ENCODE measurements around the gene CTRB1. TPM values are rescaled to one million over a fixed set of nuclear protein-coding genes. Genes with fewer than 3 reads are reported as not detected.

CTRB1 gene
- total RNA-seq, 1 donor from 2014 or later: not detected

- H3K27ac ChIP-seq: peak overlapping the region; percentile 88
- peaks cover 0 to 16% of the 10 kb centered on the region in 2 donors for H3K36me3 ChIP-seq
- H3K9me3 ChIP-seq: no peaks in the 10 kb centered on the region
- H3K27me3 ChIP-seq: no peaks in the 10 kb centered on the region
- H3K4me1 ChIP-seq: peaks cover 75% of the 10 kb centered on the region
- TF ChIP-seq, protein P1, sequence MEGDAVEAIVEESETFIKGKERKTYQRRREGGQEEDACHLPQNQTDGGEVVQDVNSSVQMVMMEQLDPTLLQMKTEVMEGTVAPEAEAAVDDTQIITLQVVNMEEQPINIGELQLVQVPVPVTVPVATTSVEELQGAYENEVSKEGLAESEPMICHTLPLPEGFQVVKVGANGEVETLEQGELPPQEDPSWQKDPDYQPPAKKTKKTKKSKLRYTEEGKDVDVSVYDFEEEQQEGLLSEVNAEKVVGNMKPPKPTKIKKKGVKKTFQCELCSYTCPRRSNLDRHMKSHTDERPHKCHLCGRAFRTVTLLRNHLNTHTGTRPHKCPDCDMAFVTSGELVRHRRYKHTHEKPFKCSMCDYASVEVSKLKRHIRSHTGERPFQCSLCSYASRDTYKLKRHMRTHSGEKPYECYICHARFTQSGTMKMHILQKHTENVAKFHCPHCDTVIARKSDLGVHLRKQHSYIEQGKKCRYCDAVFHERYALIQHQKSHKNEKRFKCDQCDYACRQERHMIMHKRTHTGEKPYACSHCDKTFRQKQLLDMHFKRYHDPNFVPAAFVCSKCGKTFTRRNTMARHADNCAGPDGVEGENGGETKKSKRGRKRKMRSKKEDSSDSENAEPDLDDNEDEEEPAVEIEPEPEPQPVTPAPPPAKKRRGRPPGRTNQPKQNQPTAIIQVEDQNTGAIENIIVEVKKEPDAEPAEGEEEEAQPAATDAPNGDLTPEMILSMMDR (IDR thresholded peaks at IDR 0.05): no peak
- no peak for TF ChIP-seq POLR2AphosphoS5 (IDR thresholded peaks at IDR 0.05; ENCODE audit: insufficient read depth in 1 of 2, low read depth in 1 of 2)
- TF ChIP-seq POLR2A (IDR thresholded peaks at IDR 0.05): no peak
- no peak overlapping the region for H3K4me3 ChIP-seq
- no peak for DNase-seq (ENCODE audit: extremely low spot score in 2 of 2)
- intact Hi-C loops (cut with DNase I): no loop called here
Observed at GRCh38 chr16:75243667-75244224, 25.0 kb downstream of the CTRB1 start.

DNA sequence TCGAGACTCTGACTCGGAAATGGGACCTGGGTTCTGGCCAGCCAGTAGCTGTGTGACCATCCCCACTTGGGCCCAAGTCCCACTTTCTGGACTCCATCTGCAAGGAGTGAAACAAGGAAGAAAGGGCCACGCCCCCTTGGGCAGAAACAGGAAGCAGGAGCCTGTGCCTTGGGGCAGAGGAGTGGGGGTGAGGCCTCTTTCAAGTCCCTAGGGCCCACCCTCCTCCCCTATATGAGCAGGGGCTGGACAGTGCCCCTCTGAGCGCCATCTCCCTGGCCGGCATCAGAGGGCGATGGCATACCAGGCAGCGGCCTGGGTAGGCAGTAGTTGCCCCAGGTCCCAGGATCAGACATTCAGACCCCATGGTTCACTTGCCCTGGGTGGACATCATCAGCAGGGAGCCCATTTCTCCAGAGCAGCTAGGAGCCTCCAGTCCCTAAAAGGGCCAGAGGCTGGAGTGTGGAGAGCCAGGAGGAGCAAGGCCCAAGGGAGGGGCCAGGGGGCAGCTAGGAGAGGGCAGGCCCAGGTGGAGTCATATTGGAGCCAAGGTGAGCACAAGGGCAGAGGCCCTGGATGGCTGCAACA, 25.5 kb downstream of the CTRB1 start:
- Histone ChIP-seq H3K27me3 (no peaks in the 10 kb centered on the region), H3K27ac (peak overlapping the region; percentile 88), H3K4me3 (no peak overlapping the region), H3K9me3 (no peaks in the 10 kb centered on the region), H3K36me3 (peaks cover 0 to 16% of the 10 kb centered on the region in 2 donors), H3K4me1 (peaks cover 75% of the 10 kb centered on the region)
- intact Hi-C loops (cut with DNase I): no loop called here
- TF ChIP-seq, protein P1 (IDR thresholded peaks at IDR 0.05): no peak
- TF ChIP-seq POLR2A (IDR thresholded peaks at IDR 0.05) (no peak), POLR2AphosphoS5 (IDR thresholded peaks at IDR 0.05; ENCODE audit: insufficient read depth in 1 of 2, low read depth in 1 of 2) (no peak)
- no peak for DNase-seq (ENCODE audit: extremely low spot score in 2 of 2)

DNA sequence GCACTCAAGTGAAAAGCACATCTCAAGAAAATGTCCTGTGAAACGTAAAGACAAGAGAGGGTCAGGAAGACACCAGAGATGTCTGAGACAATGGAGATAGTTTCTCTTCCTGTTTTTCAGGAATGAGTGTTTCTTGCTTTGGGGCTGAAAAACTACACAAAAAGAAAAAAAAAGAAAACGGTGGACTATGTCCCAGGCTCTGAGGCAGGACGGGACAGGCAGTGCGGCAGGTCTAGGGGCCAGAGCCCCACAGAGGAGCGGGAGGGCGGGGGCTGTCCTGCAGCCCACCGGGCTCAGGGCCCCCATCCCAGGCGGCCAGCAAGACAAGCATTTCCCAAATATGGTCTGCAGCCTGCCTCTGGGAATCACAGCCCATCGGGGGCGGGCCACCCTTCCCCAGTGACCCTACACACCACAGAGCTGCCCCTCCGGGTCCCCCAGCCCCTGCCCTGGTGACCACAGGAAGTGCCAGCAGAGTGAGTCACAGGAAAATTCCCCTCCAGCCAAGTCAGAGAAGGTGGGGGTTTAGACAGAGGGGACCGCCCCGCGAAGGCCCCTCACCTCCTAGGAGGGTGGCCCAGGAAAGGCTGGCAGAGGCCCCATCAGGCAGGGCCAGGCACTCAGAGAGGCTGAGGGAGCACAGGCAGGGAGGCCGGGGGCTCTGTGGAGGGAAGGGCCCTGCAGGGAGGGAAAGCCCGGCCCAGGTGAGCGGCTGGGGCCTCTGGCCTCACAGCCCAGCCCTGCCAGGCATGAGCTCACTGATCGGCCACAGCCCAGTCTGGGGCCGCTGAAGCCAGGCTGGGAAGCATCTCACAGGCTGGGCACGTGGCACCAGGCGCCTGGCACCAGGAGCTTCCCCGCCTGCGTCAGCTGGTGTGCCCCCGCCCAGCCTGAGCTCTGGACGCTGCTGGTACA, 26.3 kb downstream of the CTRB1 start:
- Histone ChIP-seq H3K27ac (peak overlapping the region; percentile 88), H3K4me3 (peak overlapping the region in 1 of 2 donors; percentile 26), H3K4me1 (peaks cover 75% of the 10 kb centered on the region), H3K27me3 (no peaks in the 10 kb centered on the region), H3K9me3 (no peaks in the 10 kb centered on the region), H3K36me3 (peaks cover 0 to 16% of the 10 kb centered on the region in 2 donors)
- TF ChIP-seq POLR2AphosphoS5 (IDR thresholded peaks at IDR 0.05; ENCODE audit: insufficient read depth in 1 of 2, low read depth in 1 of 2) (peak; percentile 71 to 81), POLR2A (IDR thresholded peaks at IDR 0.05) (no peak)
- intact Hi-C loops (cut with DNase I): no loop called here
- DNase-seq (ENCODE audit: extremely low spot score in 2 of 2): no peak

GRCh38 chr16:75246504-75247205, 27.9 kb downstream of the CTRB1 start:
- Histone ChIP-seq H3K9me3 (no peaks in the 10 kb centered on the region), H3K4me1 (peaks cover 75% of the 10 kb centered on the region), H3K27ac (peak overlapping the region; percentile 88), H3K27me3 (no peaks in the 10 kb centered on the region), H3K4me3 (no peak overlapping the region), H3K36me3 (peaks cover 0 to 8% of the 10 kb centered on the region in 2 donors)
- TF ChIP-seq, protein P1 (IDR thresholded peaks at IDR 0.05): no peak
- TF ChIP-seq POLR2A (IDR thresholded peaks at IDR 0.05) (no peak), POLR2AphosphoS5 (IDR thresholded peaks at IDR 0.05; ENCODE audit: insufficient read depth in 1 of 2, low read depth in 1 of 2) (no peak)
- no peak for DNase-seq (ENCODE audit: extremely low spot score in 2 of 2)
- intact Hi-C loops (cut with DNase I): no loop called here

GRCh38 chr16:75247249-75247648, 28.5 kb downstream of the CTRB1 start:
- intact Hi-C loops (cut with DNase I): no loop called here
- no peaks in the 10 kb centered on the region for H3K9me3 ChIP-seq
- H3K27me3 ChIP-seq: no peaks in the 10 kb centered on the region
- no peak for TF ChIP-seq POLR2AphosphoS5 (IDR thresholded peaks at IDR 0.05; ENCODE audit: insufficient read depth in 1 of 2, low read depth in 1 of 2)
- TF ChIP-seq, protein P1 (IDR thresholded peaks at IDR 0.05): no peak
- no peak for TF ChIP-seq POLR2A (IDR thresholded peaks at IDR 0.05)
- no peak for DNase-seq (ENCODE audit: extremely low spot score in 2 of 2)
- H3K36me3 ChIP-seq: peaks cover 0 to 2% of the 10 kb centered on the region in 2 donors
- H3K27ac ChIP-seq: peak overlapping the region; percentile 88
- H3K4me3 ChIP-seq: no peak overlapping the region
- H3K4me1 ChIP-seq: peaks cover 81% of the 10 kb centered on the region
